Kidney (tissue), 22 donors: ENCODE data around the gene RMDN2. TPM values are rescaled to one million over a fixed set of nuclear protein-coding genes. Genes with fewer than 3 reads are reported as not detected.

Experiments
- DNase-seq, 5 donors: peaks; one replicate each; pipeline ENCODE4 v3.0.0-alpha.2; 2013 to 2020
- FAIRE-seq: peaks from 2 replicates; lab custom pipeline; 2012; peaks lifted over from hg19 to GRCh38; lab: Jason Lieb, UNC
- H3K27ac ChIP-seq, 2 donors: one replicate each; pipeline ENCODE4 v1.7.0; 2013; ENCODE audit warnings: low read depth in 2 of 2, low read length in 2 of 2, inconsistent platforms in 1 of 2
- H3K27me3 ChIP-seq: one replicate; pipeline ENCODE4 v1.7.1; 2013; ENCODE audit warnings: low read length, inconsistent platforms; ENCODE audit not compliant: control insufficient read depth, insufficient read depth
- H3K36me3 ChIP-seq, 3 donors: one replicate each; pipeline versions ENCODE4 v1.7.0 to v1.7.1; 2013; ENCODE audit warnings: low read length in 3 of 3, control low read depth in 1 of 3, inconsistent platforms in 1 of 3; ENCODE audit not compliant: insufficient read depth in 3 of 3, control insufficient read depth in 2 of 3
- H3K4me1 ChIP-seq, 3 donors: one replicate each; pipeline versions ENCODE4 v1.7.0 to v1.7.1; 2013; ENCODE audit warnings: low read length in 3 of 3, inconsistent platforms in 1 of 3, low read depth in 1 of 3; ENCODE audit not compliant: control insufficient read depth in 2 of 3, insufficient read depth in 2 of 3
- H3K4me3 ChIP-seq, 3 donors: one replicate each; pipeline versions ENCODE4 v1.7.0 to v1.8.1; 2013; ENCODE audit warnings: low read length in 3 of 3, control low read depth in 1 of 3, inconsistent platforms in 1 of 3
- H3K9ac ChIP-seq, 3 donors: one replicate each; pipeline versions ENCODE4 v1.7.0 to v1.7.1; 2013; ENCODE audit warnings: low read length in 3 of 3, control low read depth in 1 of 3, inconsistent platforms in 1 of 3
- H3K9me3 ChIP-seq, 3 donors: one replicate each; pipeline versions ENCODE4 v1.7.0 to v1.7.1; 2013; ENCODE audit warnings: low read length in 3 of 3, control low read depth in 1 of 3, inconsistent platforms in 1 of 3; ENCODE audit not compliant: control insufficient read depth in 2 of 3, insufficient read depth in 1 of 3
- intact Hi-C: fragments of 100-400 bp; cut with DNase I; formaldehyde crosslinking; loops from one replicate; pipeline ENCODE4 v1.11.1; 2022
- long read RNA-seq, 10 donors: library from polyadenylated mRNA in 1 of 10; unstranded in 1 of 10; transcript quantifications; one replicate each; pipeline ENCODE4 v2.0.0 and lab custom pipeline, GENCODE V29; 2021 to 2026
- polyA plus RNA-seq: library from polyadenylated mRNA; stranded (reverse); fragments of 350-450 nt; fragmentation: Illumina TruSeq; extraction: RNeasy Lipid Tissue Mini Kit (QIAGEN cat#74804); gene quantifications from one replicate; pipeline ENCODE4 v1.2.3, GENCODE V29; 2014; ENCODE audit warnings: low read depth, low replicate concordance; ENCODE audit not compliant: insufficient read depth
- total RNA-seq: library from RNA; stranded (reverse); fragmentation: NEBNext Ultra II Directional; extraction: Animal tissue kit (Norgen Biotek cat#: 25700); gene quantifications from one replicate; pipeline ENCODE4 v1.2.1, GENCODE V29; 2021
- TF ChIP-seq, protein P1 (sequence below): IDR thresholded peaks from 3 replicates; pipeline ENCODE4 v1.5.1; 2012; ENCODE audit warnings: mild to moderate bottlenecking, moderate library complexity, borderline replicate concordance; ENCODE audit not compliant: insufficient read depth; ENCODE audit errors: extremely low read depth
- donor health status: control.
- donor health status: control.
- donor health status: control.
- donor health status: control.
- donor health status: control.
- donor health status: DM: yes; HTN: yes; CAD: no.
- donor health status: Normal renal cell carcinoma (clear cell type).

Gene RMDN2
- total RNA-seq: 10.5 TPM
- polyA plus RNA-seq: 7.9 TPM
- long read RNA-seq, donor 1: 0 reads
- long read RNA-seq, donor 2: 0 reads
- long read RNA-seq, donor 3: 0 reads
- long read RNA-seq, donor 4, partial matches to known transcripts: 0 of 2 reads
- long read RNA-seq, donor 4, other reads (novel, unspliced or antisense): 0 of 2 reads
- long read RNA-seq, donor 5: 0 reads
- long read RNA-seq, donor 6, partial matches to known transcripts: 0 of 2 reads
- long read RNA-seq, donor 6, other reads (novel, unspliced or antisense): 0 of 2 reads
- long read RNA-seq, donor 7, transcript RMDN2-202 (11 exons, 1,381 nt): major isoform, 5 of 7 reads
- long read RNA-seq, donor 7, partial matches to known transcripts: 0 of 7 reads
- long read RNA-seq, donor 7, other reads (novel, unspliced or antisense): 2 of 7 reads
- long read RNA-seq, donor 8: 0 reads
- long read RNA-seq, donor 9, partial matches to known transcripts: 0 of 1 reads
- long read RNA-seq, donor 9, other reads (novel, unspliced or antisense): 0 of 1 reads
- long read RNA-seq, donor 10, partial matches to known transcripts: 0 of 1 reads
- long read RNA-seq, donor 10, other reads (novel, unspliced or antisense): 0 of 1 reads

- Histone ChIP-seq H3K27me3 (no peaks in the 10 kb centered on the region), H3K36me3 (no peaks in the 10 kb centered on the region), H3K9me3 (no peaks in the 10 kb centered on the region), H3K9ac (peak within 1 kb of the TSS; percentile 34 to 93 (median 86)), H3K27ac (peak within 1 kb of the TSS; percentile 86 to 90), H3K4me3 (peak within 1 kb of the TSS; percentile 48 to 93 (median 76)), H3K4me1 (peaks cover 0 to 15% (median 5%) of the 10 kb centered on the region in 3 donors)
- intact Hi-C loops: no loop called here
- DNase-seq (peak; percentile 97 to 98 (median 97)), FAIRE-seq (no peak)
- TF ChIP-seq, protein P1, sequence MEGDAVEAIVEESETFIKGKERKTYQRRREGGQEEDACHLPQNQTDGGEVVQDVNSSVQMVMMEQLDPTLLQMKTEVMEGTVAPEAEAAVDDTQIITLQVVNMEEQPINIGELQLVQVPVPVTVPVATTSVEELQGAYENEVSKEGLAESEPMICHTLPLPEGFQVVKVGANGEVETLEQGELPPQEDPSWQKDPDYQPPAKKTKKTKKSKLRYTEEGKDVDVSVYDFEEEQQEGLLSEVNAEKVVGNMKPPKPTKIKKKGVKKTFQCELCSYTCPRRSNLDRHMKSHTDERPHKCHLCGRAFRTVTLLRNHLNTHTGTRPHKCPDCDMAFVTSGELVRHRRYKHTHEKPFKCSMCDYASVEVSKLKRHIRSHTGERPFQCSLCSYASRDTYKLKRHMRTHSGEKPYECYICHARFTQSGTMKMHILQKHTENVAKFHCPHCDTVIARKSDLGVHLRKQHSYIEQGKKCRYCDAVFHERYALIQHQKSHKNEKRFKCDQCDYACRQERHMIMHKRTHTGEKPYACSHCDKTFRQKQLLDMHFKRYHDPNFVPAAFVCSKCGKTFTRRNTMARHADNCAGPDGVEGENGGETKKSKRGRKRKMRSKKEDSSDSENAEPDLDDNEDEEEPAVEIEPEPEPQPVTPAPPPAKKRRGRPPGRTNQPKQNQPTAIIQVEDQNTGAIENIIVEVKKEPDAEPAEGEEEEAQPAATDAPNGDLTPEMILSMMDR: no peak
Observed at GRCh38 chr2:37925063-37925897, at the start of gene RMDN2. Gene RMDN2 (plus strand): TSS chr2:37925287. CDS start chr2:37929278, 3,991 bp downstream.

GRCh38 chr2:37875403-37875906, 49.6 kb upstream of the RMDN2 start:
- Histone ChIP-seq H3K36me3 (no peaks in the 10 kb centered on the region), H3K4me1 (no peaks in the 10 kb centered on the region), H3K27ac (no peak overlapping the region), H3K9me3 (no peaks in the 10 kb centered on the region), H3K27me3 (no peaks in the 10 kb centered on the region), H3K9ac (no peak overlapping the region), H3K4me3 (no peak overlapping the region)
- TF ChIP-seq, protein P1: no peak
- peak in 2 of 5 donors; percentile 27 to 53 for DNase-seq
- FAIRE-seq: no peak
- intact Hi-C loops: no loop called here

DNA sequence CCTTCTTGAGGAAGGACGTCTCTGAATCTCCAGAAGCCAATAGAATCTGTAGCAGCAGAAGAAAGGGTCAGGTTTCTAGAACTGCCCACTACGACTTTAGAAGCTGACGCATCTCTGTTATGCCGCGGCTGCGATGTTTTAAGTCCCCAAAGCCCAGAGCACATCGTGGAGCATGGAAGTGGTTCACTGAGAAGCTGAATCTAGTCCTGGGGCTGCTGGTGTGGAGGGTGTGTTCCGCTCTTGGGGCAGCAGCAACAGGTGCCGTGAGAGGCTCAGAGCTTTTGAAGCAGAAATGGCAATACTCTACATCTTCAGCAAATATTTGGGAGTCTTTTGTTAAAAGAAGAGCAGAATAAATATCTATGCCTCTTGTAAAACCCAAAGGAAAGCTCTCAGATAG, 48.9 kb upstream of the RMDN2 start:
- FAIRE-seq: no peak
- H3K9ac ChIP-seq: no peak overlapping the region
- no peaks in the 10 kb centered on the region for H3K9me3 ChIP-seq
- H3K27me3 ChIP-seq: no peaks in the 10 kb centered on the region
- DNase-seq: no peak
- no peaks in the 10 kb centered on the region for H3K36me3 ChIP-seq
- no peaks in the 10 kb centered on the region for H3K4me1 ChIP-seq
- intact Hi-C loops: no loop called here
- H3K27ac ChIP-seq: no peak overlapping the region
- TF ChIP-seq, protein P1: no peak
- H3K4me3 ChIP-seq: no peak overlapping the region
